ENCODE data around the gene UGT8. TPM values are rescaled to one million over a fixed set of nuclear protein-coding genes. Genes with fewer than 3 reads are reported as not detected.

Gene UGT8
- total RNA-seq, 1 experiment from 2014 or later, result 14.8 TPM

DNA sequence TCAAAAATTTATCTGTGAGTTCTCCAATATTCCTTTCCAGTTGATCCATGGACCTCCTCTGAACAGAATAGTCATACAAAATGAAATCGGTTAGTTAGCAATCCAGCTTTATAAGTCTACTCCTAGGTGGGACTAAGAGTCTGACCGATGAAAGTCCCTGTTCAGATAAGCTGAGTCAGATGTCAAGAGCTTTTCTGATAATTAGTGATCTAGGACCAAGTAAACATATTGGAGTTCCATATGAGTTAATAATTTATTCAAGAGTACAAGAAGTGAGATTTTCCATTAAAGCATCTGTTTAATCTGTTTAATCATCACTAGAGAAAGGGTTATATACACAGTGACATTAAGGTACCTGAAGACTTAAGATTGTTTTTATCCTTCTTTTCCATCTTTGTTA, 74.7 kb downstream of the UGT8 start:
- ATAC-seq (no peak), DNase-seq (ENCODE audit: low read depth, low spot score) (no peak)
- Histone ChIP-seq H3K4me1 (ENCODE audit: control insufficient read depth in 1 of 2, insufficient read depth in 2 of 2, low read length in 2 of 2) (no peaks in the 10 kb centered on the region), H3K9me2 (ENCODE audit: insufficient read depth) (no peaks in the 10 kb centered on the region), H3K4me2 (ENCODE audit: low read length) (no peak overlapping the region), H3K79me2 (ENCODE audit: insufficient read depth, low read length) (no peaks in the 10 kb centered on the region), H4K20me1 (ENCODE audit: insufficient read depth) (no peaks in the 10 kb centered on the region), H3K27me3 (ENCODE audit: insufficient read depth, low read length) (no peaks in the 10 kb centered on the region), H3K9me3 (ENCODE audit: control insufficient read depth in 1 of 2, insufficient read depth in 1 of 2, low read depth in 1 of 2, low read length in 2 of 2) (no peaks in the 10 kb centered on the region), H3K9ac (ENCODE audit: low read length) (no peak overlapping the region), H3K4me3 (replicated peaks in 1 of 2; ENCODE audit: low read depth in 1 of 2, low read length in 2 of 2) (no peak overlapping the region), H3K36me3 (ENCODE audit: control insufficient read depth in 1 of 2, insufficient read depth in 2 of 2, low read length in 2 of 2) (no peaks in the 10 kb centered on the region), H2AFZ (ENCODE audit: low read depth, low read length, poor library complexity, severe bottlenecking) (no peak overlapping the region), H3K27ac (ENCODE audit: low read depth, low read length) (no peak overlapping the region)
- no peak for TF ChIP-seq FOSL1 (IDR thresholded peaks at IDR 0.05; ENCODE audit: low read depth)
- no peak for TF ChIP-seq SP1 (IDR thresholded peaks at IDR 0.05; ENCODE audit: low read depth)
- no peak for TF ChIP-seq CEBPB (IDR thresholded peaks at IDR 0.05; ENCODE audit: low read depth)
- no peak for TF ChIP-seq YY1 (IDR thresholded peaks at IDR 0.05; ENCODE audit: extremely low read depth, insufficient replicate concordance, low read depth, low read length)
- no peak for TF ChIP-seq EZH2phosphoT487 (IDR thresholded peaks at IDR 0.05; ENCODE audit: borderline replicate concordance)
- TF ChIP-seq TCF7L2 (IDR thresholded peaks at IDR 0.05; ENCODE audit: borderline replicate concordance, extremely low read depth, insufficient read depth, insufficient read length), result no peak
- TF ChIP-seq, protein P1, sequence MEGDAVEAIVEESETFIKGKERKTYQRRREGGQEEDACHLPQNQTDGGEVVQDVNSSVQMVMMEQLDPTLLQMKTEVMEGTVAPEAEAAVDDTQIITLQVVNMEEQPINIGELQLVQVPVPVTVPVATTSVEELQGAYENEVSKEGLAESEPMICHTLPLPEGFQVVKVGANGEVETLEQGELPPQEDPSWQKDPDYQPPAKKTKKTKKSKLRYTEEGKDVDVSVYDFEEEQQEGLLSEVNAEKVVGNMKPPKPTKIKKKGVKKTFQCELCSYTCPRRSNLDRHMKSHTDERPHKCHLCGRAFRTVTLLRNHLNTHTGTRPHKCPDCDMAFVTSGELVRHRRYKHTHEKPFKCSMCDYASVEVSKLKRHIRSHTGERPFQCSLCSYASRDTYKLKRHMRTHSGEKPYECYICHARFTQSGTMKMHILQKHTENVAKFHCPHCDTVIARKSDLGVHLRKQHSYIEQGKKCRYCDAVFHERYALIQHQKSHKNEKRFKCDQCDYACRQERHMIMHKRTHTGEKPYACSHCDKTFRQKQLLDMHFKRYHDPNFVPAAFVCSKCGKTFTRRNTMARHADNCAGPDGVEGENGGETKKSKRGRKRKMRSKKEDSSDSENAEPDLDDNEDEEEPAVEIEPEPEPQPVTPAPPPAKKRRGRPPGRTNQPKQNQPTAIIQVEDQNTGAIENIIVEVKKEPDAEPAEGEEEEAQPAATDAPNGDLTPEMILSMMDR (IDR thresholded peaks at IDR 0.05 in 2 of 3, conservative IDR thresholded peaks at IDR 0.05 in 1 of 3; ENCODE audit: borderline replicate concordance in 1 of 3, insufficient read depth in 1 of 3, low read depth in 2 of 3, low read length in 2 of 3), result no peak
- ChIA-PET POLR2A (no interaction called here), CTCF (no interaction called here), RAD21 (ENCODE audit: low non-redundant PET in 1 of 2, low total read pairs in 2 of 2, uncharacterized antibody in 2 of 2, unreplicated experiment in 2 of 2) (no interaction called here)
- BruUV-seq (replicated peaks), result no TSS peak
- intact Hi-C loops (cut with micrococcal nuclease), result no loop called here

DNA sequence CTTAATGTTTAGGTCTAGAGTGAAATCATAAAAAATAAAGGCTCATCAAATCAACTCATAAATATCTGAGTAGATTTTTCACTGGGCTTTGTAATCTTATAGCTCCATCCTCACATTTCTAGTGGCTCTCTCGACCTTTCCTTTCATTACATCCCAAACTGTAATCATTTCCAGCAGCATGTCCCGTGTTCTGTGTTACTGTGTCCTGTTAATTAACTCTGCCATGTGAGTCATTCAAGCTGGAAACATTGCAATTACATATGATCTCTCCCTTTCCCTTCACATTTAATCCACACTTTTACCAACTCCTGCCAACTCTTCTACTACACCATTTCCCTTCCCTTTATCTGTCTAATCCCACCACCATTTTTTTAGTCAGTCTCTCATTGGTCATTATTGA, 75.5 kb downstream of the UGT8 start:
- ChIA-PET CTCF (no interaction called here), POLR2A (no interaction called here), RAD21 (ENCODE audit: low non-redundant PET in 1 of 2, low total read pairs in 2 of 2, uncharacterized antibody in 2 of 2, unreplicated experiment in 2 of 2) (no interaction called here)
- no peaks in the 10 kb centered on the region for H3K79me2 ChIP-seq (ENCODE audit: insufficient read depth, low read length)
- no peaks in the 10 kb centered on the region for H3K27me3 ChIP-seq (ENCODE audit: insufficient read depth, low read length)
- H3K4me2 ChIP-seq (ENCODE audit: low read length), result no peak overlapping the region
- H2AFZ ChIP-seq (ENCODE audit: low read depth, low read length, poor library complexity, severe bottlenecking), result no peak overlapping the region
- no peak overlapping the region for H3K4me3 ChIP-seq (replicated peaks in 1 of 2; ENCODE audit: low read depth in 1 of 2, low read length in 2 of 2)
- no peaks in the 10 kb centered on the region for H3K36me3 ChIP-seq (ENCODE audit: control insufficient read depth in 1 of 2, insufficient read depth in 2 of 2, low read length in 2 of 2)
- H3K9me3 ChIP-seq (ENCODE audit: control insufficient read depth in 1 of 2, insufficient read depth in 1 of 2, low read depth in 1 of 2, low read length in 2 of 2), result no peaks in the 10 kb centered on the region
- no peaks in the 10 kb centered on the region for H3K9me2 ChIP-seq (ENCODE audit: insufficient read depth)
- DNase-seq (ENCODE audit: low read depth, low spot score) (no peak), ATAC-seq (no peak)
- H3K27ac ChIP-seq (ENCODE audit: low read depth, low read length), result no peak overlapping the region
- no peak overlapping the region for H3K9ac ChIP-seq (ENCODE audit: low read length)
- intact Hi-C loops (cut with micrococcal nuclease), result no loop called here
- no peak for TF ChIP-seq RAD21 (IDR thresholded peaks at IDR 0.05; ENCODE audit: low read depth)
- no TSS peak for BruUV-seq (replicated peaks)
- no peaks in the 10 kb centered on the region for H4K20me1 ChIP-seq (ENCODE audit: insufficient read depth)
- H3K4me1 ChIP-seq (ENCODE audit: control insufficient read depth in 1 of 2, insufficient read depth in 2 of 2, low read length in 2 of 2), result no peaks in the 10 kb centered on the region

All from HCT116 (cell line).